ENCODE measurements around the gene KIF3C. TPM values are rescaled to one million over a fixed set of nuclear protein-coding genes. Genes with fewer than 3 reads are reported as not detected.
"Not testable (repeated sequence)": the region's sequence is repeated elsewhere in the genome, so short reads cannot be mapped to it uniquely, and the experiment has no call there.

Gene KIF3C
- total RNA-seq, 1 donor from 2014 or later = 6.5 TPM

GRCh38 chr2:26017464-26018183, 35.3 kb upstream of the KIF3C start:
- DNase-seq (peak; percentile 2), ATAC-seq (no peak)
- Histone ChIP-seq H3K27me3 (no peaks in the 10 kb centered on the region), H3K4me1 (peaks cover 19% of the 10 kb centered on the region), H3K9me3 (no peaks in the 10 kb centered on the region), H3K36me3 (no peaks in the 10 kb centered on the region), H3K27ac (no peak overlapping the region), H3K4me3 (no peak overlapping the region)
- intact Hi-C loops (cut with DNase I) = no loop called here
- TF ChIP-seq CTCF (IDR thresholded peaks at IDR 0.05) = no peak

DNA sequence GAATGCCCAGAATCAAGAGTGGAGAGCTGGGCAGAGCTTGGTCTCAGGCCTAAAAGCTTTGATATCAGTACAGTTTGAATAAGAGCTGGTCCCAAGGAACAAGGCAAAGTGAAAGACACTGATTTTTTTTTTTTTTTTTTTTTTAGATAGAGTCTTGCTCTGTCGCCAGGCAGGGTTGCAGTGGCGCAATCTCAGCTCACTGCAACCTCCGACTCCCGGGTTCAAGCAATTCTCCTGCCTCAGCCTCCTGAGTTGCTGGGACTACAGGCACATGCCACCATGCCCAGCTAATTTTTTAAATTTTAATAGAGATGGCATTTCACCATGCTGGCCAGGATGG, 34.4 kb upstream of the KIF3C start:
- peaks cover 28% of the 10 kb centered on the region for H3K4me1 ChIP-seq
- DNase-seq = peak; percentile 48

GRCh38 chr2:26016012-26016705, 33.9 kb upstream of the KIF3C start:
- peak; percentile 26 for DNase-seq

More for the DNA sequence above, 34.4 kb upstream of the KIF3C start:
- ATAC-seq; H3K4me3 ChIP-seq; intact Hi-C loops (cut with DNase I); H3K9me3 ChIP-seq; H3K36me3 ChIP-seq; H3K27me3 ChIP-seq: not testable (repeated sequence)
- H3K27ac ChIP-seq = peak overlapping the region; percentile 43

GRCh38 chr2:26013668-26014067, 31.4 kb upstream of the KIF3C start:
- H3K4me1 ChIP-seq = peaks cover 46% of the 10 kb centered on the region
- no peak for DNase-seq
- H3K27ac ChIP-seq = no peak overlapping the region
- intact Hi-C loops (cut with DNase I) = no loop called here
- no peak for ATAC-seq
- H3K9me3 ChIP-seq = no peaks in the 10 kb centered on the region
- no peak for TF ChIP-seq CTCF (IDR thresholded peaks at IDR 0.05)
- H3K36me3 ChIP-seq = no peaks in the 10 kb centered on the region
- H3K27me3 ChIP-seq = no peaks in the 10 kb centered on the region
- H3K4me3 ChIP-seq = no peak overlapping the region

More at GRCh38 chr2:26016012-26016705, 33.9 kb upstream of the KIF3C start:
- TF ChIP-seq CTCF (IDR thresholded peaks at IDR 0.05) = no peak
- Histone ChIP-seq H3K9me3 (no peaks in the 10 kb centered on the region), H3K27ac (peak overlapping the region; percentile 43), H3K36me3 (no peaks in the 10 kb centered on the region), H3K4me3 (no peak overlapping the region), H3K27me3 (no peaks in the 10 kb centered on the region), H3K4me1 (peaks cover 33% of the 10 kb centered on the region)
- intact Hi-C loops (cut with DNase I) = no loop called here
- ATAC-seq = no peak

- no peak for TF ChIP-seq CTCF (IDR thresholded peaks at IDR 0.05)
- Histone ChIP-seq H3K27ac (peak overlapping the region; percentile 12), H3K27me3 (no peaks in the 10 kb centered on the region), H3K9me3 (no peaks in the 10 kb centered on the region), H3K36me3 (no peaks in the 10 kb centered on the region), H3K4me1 (peaks cover 36% of the 10 kb centered on the region), H3K4me3 (no peak overlapping the region)
- peak; percentile 87 for ATAC-seq
- peak; percentile 82 for DNase-seq
- intact Hi-C loops (cut with DNase I) = no loop called here
Observed at GRCh38 chr2:26011990-26012856, 29.9 kb upstream of the KIF3C start.

All from upper lobe of right lung (tissue), 1 donor.